Progenitor cell of endocrine pancreas (in vitro differentiated cells): ENCODE data around the gene RBM19. TPM values are rescaled to one million over a fixed set of nuclear protein-coding genes. Genes with fewer than 3 reads are reported as not detected.

Source experiments
- DNase-seq: peaks from one replicate; pipeline ENCODE4 v3.0.0; 2021; ENCODE audit warnings: low spot score; ENCODE audit not compliant: unreplicated experiment
- H3K27ac Mint-ChIP-seq: 2 replicates; pipeline ENCODE4 v1.8.0; 2021; ENCODE audit warnings: mild to moderate bottlenecking, moderate library complexity, mixed read lengths
- H3K27me3 Mint-ChIP-seq: 2 replicates; pipeline ENCODE4 v1.8.0; 2021; ENCODE audit warnings: mixed read lengths
- H3K36me3 Mint-ChIP-seq: 2 replicates; pipeline ENCODE4 v1.8.0; 2022; ENCODE audit warnings: mixed read lengths; ENCODE audit not compliant: insufficient read depth
- H3K4me1 Mint-ChIP-seq: 2 replicates; pipeline ENCODE4 v1.8.0; 2021; ENCODE audit warnings: low read depth, mixed read lengths
- H3K4me3 Mint-ChIP-seq: 2 replicates; pipeline ENCODE4 v1.8.0; 2021; ENCODE audit warnings: low read depth, mild to moderate bottlenecking, moderate library complexity, mixed read lengths
- H3K9me3 Mint-ChIP-seq: 2 replicates; pipeline ENCODE4 v1.8.0; 2021; ENCODE audit warnings: low read depth, mixed read lengths
- total RNA-seq: library from RNA; stranded (reverse); gene quantifications from 2 replicates; pipeline ENCODE4 v1.2.1, GENCODE V29; 2021
- TF ChIP-seq, protein P1 (sequence below): fragments of 200-600 bp; sonication (generic); IDR thresholded peaks from one replicate; pipeline ENCODE4 v1.5.0; 2021; ENCODE audit warnings: antibody characterized with exemption, mild to moderate bottlenecking; ENCODE audit not compliant: unreplicated experiment

The RBM19 gene
- total RNA-seq, 1 donor from 2014 or later = 39.4 TPM

DNA sequence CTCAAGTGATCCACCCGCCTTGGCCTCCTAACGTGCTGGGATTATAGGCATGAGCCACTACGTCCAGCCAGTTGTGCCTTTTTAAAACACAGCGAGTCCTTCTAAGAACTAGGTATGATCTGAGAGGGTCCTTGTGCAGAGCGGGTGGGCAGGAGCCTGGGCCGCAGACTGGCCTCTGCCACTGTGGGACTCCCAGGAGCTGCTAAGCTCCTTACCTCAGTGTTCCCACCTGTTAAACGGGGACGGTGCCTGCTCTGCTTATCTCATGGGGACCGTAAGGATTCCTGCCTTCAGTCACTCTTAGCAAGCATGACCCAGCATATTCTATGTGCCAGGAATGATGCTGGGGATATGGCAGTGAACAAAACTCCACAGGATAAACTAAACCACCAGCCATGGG lies 136.9 kb downstream of the RBM19 start:
- no peak overlapping the region for H3K27ac Mint-ChIP-seq
- no peak overlapping the region for H3K4me3 Mint-ChIP-seq
- no peak for DNase-seq
- no peaks in the 10 kb centered on the region for H3K9me3 Mint-ChIP-seq
- peaks cover 9% of the 10 kb centered on the region for H3K4me1 Mint-ChIP-seq
- H3K36me3 Mint-ChIP-seq = no peaks in the 10 kb centered on the region
- peaks cover 16% of the 10 kb centered on the region for H3K27me3 Mint-ChIP-seq
- TF ChIP-seq, protein P1, sequence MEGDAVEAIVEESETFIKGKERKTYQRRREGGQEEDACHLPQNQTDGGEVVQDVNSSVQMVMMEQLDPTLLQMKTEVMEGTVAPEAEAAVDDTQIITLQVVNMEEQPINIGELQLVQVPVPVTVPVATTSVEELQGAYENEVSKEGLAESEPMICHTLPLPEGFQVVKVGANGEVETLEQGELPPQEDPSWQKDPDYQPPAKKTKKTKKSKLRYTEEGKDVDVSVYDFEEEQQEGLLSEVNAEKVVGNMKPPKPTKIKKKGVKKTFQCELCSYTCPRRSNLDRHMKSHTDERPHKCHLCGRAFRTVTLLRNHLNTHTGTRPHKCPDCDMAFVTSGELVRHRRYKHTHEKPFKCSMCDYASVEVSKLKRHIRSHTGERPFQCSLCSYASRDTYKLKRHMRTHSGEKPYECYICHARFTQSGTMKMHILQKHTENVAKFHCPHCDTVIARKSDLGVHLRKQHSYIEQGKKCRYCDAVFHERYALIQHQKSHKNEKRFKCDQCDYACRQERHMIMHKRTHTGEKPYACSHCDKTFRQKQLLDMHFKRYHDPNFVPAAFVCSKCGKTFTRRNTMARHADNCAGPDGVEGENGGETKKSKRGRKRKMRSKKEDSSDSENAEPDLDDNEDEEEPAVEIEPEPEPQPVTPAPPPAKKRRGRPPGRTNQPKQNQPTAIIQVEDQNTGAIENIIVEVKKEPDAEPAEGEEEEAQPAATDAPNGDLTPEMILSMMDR = no peak

DNA sequence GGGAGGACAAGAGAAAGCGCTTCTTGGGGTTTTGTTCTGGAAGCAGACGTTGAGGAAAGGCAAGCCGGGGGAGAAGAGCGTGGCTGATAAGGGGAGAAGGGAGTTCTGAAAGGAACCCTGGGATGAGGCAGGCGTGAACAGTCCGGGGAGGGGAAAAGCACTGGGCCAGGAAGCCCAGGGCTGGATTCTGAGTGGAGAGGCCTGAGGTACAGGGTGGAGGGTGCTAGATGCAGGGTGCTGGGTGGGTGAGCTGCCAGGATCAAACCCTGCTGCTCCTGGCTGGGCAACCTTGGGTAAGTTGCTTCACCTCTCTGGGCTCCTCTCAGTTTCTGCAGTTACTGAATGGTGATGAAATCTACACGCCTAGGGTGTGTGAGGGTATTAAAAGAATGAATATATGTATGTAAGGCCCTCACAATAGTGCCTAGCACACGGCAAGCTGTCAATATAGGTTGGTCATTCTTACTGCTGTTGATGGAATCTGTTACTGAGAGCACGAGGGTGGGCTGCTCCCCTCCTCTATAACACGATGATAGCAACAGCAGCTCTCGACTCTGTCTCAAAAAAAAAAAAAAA lies 138.5 kb downstream of the RBM19 start:
- no peak for DNase-seq
- TF ChIP-seq, protein P1 = no peak
- Mint-ChIP-seq H3K27ac (no peak overlapping the region), H3K4me1 (peaks cover 9% of the 10 kb centered on the region), H3K27me3 (peaks cover 12% of the 10 kb centered on the region), H3K4me3 (no peak overlapping the region), H3K36me3 (no peaks in the 10 kb centered on the region), H3K9me3 (no peaks in the 10 kb centered on the region)

DNA sequence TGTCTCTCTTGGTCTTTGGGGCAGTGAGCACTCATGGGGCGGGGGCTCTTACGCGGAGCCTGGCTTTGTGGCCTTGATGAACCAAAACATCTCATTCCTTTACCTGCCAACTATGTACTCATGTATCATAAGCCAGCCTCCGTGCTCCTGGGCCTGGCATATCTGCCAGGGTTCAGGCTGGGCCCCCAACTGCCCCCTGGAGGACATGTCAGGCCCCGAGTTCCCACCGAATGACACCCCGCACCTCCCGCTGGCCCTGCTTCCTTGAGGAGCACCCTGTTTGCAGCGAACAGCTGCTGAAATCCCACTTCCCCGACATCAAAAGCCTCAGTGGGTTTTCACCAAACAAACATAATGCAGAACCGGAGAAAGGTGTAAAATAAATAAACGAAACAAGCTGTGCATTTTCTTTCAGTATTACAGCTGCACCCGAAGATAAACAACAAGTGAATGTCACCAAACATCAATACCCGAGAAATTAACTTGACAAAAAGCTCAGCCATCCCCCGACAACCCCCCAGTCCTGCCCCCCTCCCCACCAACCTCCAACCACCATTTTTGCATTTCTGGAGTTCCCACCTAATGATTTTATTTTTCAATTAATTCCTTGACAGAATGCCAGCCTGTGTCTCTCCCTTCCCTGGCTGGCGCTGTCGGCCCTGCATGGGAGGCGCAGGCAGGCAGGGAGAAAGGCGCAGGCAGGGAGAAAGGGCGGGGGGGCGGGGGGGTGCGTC lies 139.2 kb downstream of the RBM19 start:
- H3K27me3 Mint-ChIP-seq = peaks cover 12% of the 10 kb centered on the region
- TF ChIP-seq, protein P1 = peak; percentile 34
- DNase-seq = no peak
- H3K4me3 Mint-ChIP-seq = no peak overlapping the region
- no peaks in the 10 kb centered on the region for H3K9me3 Mint-ChIP-seq
- no peak overlapping the region for H3K27ac Mint-ChIP-seq
- H3K36me3 Mint-ChIP-seq = no peaks in the 10 kb centered on the region
- peaks cover 9% of the 10 kb centered on the region for H3K4me1 Mint-ChIP-seq

DNA sequence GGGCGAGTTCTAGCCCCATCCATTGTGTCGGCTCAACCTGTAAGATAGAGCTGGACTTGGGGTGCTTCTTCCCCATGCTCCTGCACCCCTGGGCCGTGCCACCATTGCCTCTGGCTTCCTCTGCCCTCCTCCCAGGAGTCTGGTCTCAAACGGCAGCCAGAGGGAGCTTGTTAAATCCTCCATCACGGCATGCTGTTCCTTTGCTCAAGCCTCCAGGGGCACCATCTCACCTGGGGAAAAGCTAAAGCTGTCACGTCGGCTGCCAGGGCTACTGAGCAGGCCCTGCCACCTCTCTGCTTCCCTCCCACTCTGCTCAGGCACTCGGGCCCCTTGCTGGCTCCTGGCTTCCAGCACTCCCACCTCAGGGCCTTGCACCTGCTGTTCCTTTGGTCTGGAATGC lies 140.4 kb downstream of the RBM19 start:
- H3K27me3 Mint-ChIP-seq = peaks cover 7% of the 10 kb centered on the region
- TF ChIP-seq, protein P1 = no peak
- H3K4me3 Mint-ChIP-seq = no peak overlapping the region
- H3K9me3 Mint-ChIP-seq = no peaks in the 10 kb centered on the region
- H3K36me3 Mint-ChIP-seq = no peaks in the 10 kb centered on the region
- DNase-seq = no peak
- no peak overlapping the region for H3K27ac Mint-ChIP-seq
- H3K4me1 Mint-ChIP-seq = peaks cover 2% of the 10 kb centered on the region

DNA sequence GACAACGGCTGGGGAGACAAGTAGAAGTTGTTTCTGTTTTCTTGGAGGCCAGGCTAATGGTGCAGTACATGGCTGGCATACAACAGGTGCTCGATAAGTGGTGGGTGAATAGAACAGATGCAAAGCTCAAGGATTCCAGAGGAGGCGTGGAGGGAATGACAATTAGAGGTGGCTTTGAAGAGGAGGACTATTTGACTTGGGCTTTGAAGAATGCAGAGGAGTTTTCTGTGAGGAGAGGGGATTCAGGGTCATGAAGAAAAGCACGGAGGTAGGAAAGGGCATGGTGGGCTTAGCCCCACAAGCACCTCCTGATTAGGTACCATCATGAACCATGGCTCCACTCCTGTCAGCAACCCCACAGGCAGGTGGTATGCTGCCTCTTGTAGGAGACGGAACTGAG lies 142.3 kb downstream of the RBM19 start:
- no peak for DNase-seq
- peaks cover 15% of the 10 kb centered on the region for H3K27me3 Mint-ChIP-seq
- peaks cover 2% of the 10 kb centered on the region for H3K36me3 Mint-ChIP-seq
- H3K4me3 Mint-ChIP-seq = no peak overlapping the region
- peaks cover 2% of the 10 kb centered on the region for H3K4me1 Mint-ChIP-seq
- H3K9me3 Mint-ChIP-seq = no peaks in the 10 kb centered on the region
- no peak overlapping the region for H3K27ac Mint-ChIP-seq
- TF ChIP-seq, protein P1 = no peak
